H7 (cell line): ENCODE measurements around the gene VWA5B2. TPM values are rescaled to one million over a fixed set of nuclear protein-coding genes. Genes with fewer than 3 reads are reported as not detected.

Source experiments
- DNase-seq: peaks from one replicate; pipeline ENCODE4 v3.0.0; 2012
- H3K27me3 ChIP-seq: 2 replicates; pipeline ENCODE4 v1.6.0; 2011; ENCODE audit warnings: mild to moderate bottlenecking, low read length; ENCODE audit not compliant: control insufficient read depth, insufficient read depth
- H3K36me3 ChIP-seq: replicated peaks from 2 replicates; pipeline ENCODE4 v1.5.1; 2011; ENCODE audit warnings: low read length; ENCODE audit not compliant: control insufficient read depth, insufficient read depth
- H3K4me3 ChIP-seq: 2 replicates; pipeline ENCODE4 v1.5.1; 2011; ENCODE audit warnings: low read depth, mild to moderate bottlenecking, control low read depth, low read length, moderate library complexity; ENCODE audit not compliant: insufficient read depth
- total RNA-seq: library from RNA; depleted of rRNA; stranded (reverse); fragments of >200 nt; shearing (Covaris generic); gene quantifications from 2 replicates; pipeline ENCODE4 v1.2.3, GENCODE V29; 2014

The VWA5B2 gene
- total RNA-seq, 1 experiment from 2014 or later: not detected

DNA sequence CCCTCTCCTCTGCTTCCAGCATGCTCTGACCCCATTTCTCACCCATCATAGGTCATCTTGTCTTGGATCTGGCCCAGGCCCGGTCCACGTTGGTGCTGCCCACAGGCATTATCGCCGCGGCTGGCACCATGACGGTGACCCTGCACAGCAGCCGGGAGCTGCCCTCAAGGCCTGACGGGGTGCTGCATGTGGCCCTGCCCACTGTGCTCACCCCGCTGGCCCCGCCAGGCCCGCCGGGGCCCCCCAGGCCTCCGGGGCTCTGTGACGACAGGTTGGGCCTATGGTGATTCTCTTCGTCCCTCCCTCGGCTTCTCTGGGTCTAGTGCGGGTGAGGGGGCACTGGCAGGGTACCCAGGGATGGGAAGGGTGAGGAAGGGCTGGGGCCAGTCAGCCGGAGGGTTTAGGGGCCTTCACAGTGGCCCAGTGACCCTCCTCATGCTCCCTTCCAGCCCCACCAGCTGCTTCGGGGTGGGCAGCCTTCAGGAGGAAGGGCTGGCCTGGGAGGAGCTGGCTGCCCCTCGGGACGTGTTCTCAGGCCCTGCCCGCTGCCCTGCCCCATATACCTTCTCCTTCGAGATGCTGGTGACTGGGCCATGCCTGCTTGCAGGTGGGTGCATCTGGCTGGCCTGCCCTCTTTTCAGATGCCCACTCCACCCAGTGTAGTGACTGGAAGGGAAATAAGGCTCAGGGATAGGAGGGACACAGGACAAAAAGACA lies 3.9 kb downstream of the VWA5B2 start:
- Histone ChIP-seq H3K4me3 (no peak overlapping the region), H3K36me3 (no peaks in the 10 kb centered on the region), H3K27me3 (peaks cover 47% of the 10 kb centered on the region)
- DNase-seq: peak; percentile 44

DNA sequence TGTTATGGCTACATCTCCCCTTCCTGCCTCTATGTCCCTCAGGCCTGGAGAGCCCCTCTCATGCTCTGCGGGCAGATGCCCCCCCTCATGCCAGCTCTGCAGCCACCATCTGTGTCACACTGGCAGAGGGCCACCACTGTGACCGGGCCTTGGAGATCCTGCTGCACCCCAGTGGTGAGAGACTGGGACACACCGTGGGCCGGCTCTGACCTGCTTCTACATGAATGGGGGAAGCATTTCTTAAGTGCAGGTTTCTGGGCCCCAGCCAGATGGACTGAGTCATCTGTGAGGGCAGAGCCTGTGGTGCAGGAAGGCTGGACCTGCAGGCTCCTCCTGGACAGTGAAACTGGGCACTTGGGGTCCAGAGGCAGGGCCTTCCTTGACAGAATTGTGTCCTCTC lies 4.8 kb downstream of the VWA5B2 start:
- peak; percentile 56 for DNase-seq
- Histone ChIP-seq H3K36me3 (no peaks in the 10 kb centered on the region), H3K27me3 (peaks cover 38% of the 10 kb centered on the region), H3K4me3 (no peak overlapping the region)

DNA sequence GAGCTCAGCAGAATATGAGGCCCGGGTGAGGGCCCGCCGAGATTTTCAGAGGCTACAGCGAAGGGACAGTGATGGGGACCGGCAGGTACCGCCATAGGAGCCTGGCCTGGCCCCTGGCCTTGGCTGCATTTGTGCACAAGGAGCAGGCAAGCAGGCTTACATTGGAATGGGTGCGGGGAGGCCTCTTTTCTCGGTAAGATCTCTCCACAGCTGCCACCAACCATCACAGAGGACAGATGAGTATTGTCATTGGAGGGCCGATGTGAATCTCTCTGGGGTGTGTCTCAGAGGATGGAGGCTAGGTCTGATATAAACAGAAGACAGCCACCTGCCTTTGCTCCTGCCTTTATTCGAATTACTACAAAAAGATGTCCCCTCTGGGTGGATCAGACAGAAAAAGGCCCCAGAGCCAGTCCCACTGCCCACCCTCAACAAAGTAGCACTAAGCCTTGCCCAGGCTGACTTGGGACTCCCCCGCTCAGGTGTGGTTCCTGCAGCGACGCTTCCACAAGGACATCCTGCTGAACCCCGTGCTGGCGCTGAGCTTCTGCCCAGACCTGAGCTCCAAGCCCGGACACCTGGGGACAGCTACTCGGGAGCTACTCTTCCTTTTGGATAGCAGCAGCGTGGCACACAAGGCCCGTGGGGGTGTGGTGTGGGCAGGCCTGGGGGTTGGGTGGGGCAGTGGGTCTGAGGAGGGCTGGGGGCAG lies 5.4 kb downstream of the VWA5B2 start:
- H3K27me3 ChIP-seq: peaks cover 33% of the 10 kb centered on the region
- peak; percentile 40 for DNase-seq
- no peaks in the 10 kb centered on the region for H3K36me3 ChIP-seq
- H3K4me3 ChIP-seq: no peak overlapping the region

DNA sequence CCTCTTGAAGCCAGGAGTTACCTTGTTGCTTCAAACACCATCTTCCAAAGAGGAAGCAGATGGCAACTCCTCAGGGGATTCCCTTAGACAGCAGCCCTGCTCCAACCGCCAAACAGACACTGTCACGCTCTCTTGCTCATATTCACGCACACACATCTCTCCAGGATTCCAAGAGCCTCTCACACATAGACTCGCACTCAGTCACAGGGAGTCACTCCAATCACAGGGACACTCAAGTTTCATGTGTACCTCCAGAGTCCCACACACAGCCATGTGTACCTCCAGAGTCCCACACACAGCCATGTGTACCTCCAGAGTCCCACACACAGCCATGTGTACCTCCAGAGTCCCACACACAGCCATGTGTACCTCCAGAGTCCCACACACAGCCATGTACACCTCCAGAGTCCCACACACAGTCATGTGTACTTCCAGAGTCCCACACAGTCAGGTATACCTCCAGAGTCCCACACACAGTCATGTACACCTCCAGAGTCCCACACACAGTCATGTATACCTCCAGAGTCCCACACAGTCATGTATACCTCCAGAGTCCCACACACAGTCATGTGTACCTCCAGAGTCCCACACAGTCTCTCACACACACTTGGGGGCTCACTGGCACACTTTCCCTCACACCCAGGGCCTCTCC lies 6.1 kb downstream of the VWA5B2 start:
- Histone ChIP-seq H3K27me3 (peaks cover 26% of the 10 kb centered on the region), H3K36me3 (no peaks in the 10 kb centered on the region), H3K4me3 (no peak overlapping the region)
- no peak for DNase-seq

DNA sequence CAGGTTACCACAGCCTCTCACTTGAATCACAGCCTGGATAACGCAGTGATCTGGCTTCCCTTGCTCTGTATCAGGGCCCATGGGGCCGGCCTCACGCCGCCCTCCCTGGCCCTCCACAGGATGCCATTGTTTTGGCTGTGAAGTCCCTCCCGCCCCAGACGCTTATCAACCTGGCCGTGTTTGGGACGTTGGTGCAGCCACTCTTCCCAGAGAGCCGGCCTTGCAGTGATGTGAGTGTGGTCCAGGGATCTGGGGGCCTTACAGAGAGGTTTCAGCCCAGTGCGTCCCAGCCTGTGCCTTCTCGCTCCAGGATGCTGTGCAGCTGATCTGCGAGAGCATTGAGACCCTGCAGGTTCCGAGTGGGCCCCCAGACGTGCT lies 6.6 kb downstream of the VWA5B2 start:
- peak; percentile 67 for DNase-seq
- Histone ChIP-seq H3K36me3 (no peaks in the 10 kb centered on the region), H3K4me3 (no peak overlapping the region), H3K27me3 (peaks cover 21% of the 10 kb centered on the region)

DNA sequence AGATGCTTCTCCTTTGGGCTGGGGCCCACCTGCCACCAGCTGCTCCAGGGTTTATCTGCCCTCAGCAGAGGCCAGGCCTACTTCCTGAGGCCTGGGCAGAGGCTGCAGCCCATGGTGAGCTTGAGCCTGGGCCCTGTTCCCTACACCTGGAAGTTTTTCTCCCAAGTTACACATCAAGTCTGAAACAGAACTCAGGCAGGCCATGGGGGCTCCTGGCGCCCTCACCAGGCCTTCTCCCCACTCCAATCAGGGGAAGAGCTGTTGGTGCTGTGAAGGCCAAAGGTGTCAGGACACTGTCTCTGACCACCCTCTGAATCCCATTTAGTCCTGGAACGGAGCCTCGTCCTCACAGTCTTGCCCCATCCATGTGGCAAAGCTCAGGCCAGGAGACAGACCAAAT lies 7.3 kb downstream of the VWA5B2 start:
- no peak overlapping the region for H3K4me3 ChIP-seq
- no peaks in the 10 kb centered on the region for H3K36me3 ChIP-seq
- peak; percentile 51 for DNase-seq
- peaks cover 15% of the 10 kb centered on the region for H3K27me3 ChIP-seq

DNA sequence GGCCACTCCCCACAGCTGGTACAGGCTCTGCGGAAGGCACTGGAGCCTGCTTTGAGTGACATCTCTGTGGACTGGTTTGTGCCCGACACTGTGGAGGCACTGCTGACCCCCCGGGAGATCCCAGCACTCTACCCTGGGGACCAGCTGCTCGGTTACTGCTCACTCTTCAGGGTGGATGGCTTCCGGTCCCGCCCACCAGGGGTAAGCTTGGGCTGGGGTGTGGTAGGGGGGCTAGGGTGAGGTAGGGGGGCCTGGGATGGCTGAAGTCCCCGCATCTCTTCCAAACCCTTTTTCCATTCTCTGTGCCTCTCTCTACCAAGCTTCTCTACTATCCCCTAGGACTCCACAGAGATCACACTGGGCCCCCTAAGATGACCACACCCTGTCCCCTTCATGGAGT lies 7.8 kb downstream of the VWA5B2 start:
- Histone ChIP-seq H3K36me3 (no peaks in the 10 kb centered on the region), H3K4me3 (no peak overlapping the region), H3K27me3 (peaks cover 9% of the 10 kb centered on the region)
- DNase-seq: peak; percentile 52

DNA sequence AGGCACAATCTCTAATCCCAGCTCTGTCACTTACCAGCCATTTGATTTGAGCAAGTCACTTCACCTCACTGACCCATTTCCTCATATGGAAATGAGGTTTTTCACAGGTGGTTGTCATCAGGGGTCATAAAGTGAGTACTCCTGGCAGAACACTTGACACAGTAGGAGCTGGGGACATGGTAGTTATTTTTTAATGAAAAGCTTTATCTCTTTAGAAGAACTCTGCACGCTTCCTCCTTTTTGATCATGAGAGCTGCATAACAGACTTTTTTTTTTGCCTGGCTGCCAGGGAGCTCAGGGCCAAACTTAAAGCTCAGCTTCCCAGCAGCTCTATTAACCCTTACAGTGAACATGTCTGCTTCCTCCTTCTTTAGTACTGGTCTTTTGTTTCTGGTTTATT lies 8.4 kb downstream of the VWA5B2 start:
- Histone ChIP-seq H3K4me3 (no peak overlapping the region), H3K36me3 (peaks cover 3% of the 10 kb centered on the region; the same call in 1 of the 2 replicates), H3K27me3 (peaks cover 3% of the 10 kb centered on the region)
- DNase-seq: peak; percentile 21

DNA sequence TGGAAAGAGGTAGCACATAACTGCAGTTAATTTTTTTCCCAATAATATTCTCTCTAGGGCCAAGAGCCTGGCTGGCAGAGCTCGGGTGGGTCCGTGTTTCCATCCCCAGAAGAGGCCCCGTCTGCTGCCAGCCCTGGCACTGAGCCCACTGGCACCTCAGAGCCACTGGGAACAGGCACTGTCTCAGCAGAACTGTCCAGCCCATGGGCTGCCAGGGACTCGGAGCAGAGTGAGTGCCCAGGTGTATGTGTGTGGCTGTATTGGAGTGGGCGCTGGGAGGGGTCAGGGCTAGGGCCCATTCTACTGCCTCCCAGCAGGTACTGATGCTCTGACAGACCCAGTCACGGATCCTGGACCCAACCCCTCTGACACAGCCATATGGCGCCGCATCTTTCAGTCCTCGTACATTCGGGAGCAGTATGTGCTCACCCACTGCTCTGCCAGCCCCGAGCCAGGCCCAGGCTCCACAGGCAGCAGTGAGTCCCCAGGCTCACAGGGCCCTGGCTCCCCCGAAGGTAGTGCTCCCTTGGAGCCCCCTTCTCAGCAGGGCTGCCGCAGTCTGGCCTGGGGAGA lies 8.9 kb downstream of the VWA5B2 start:
- DNase-seq: peak; percentile 31
- H3K36me3 ChIP-seq: peaks cover 5% of the 10 kb centered on the region; the same call in 1 of the 2 replicates
- H3K27me3 ChIP-seq: no peaks in the 10 kb centered on the region; the same call in none of the 2 replicates
- no peak overlapping the region for H3K4me3 ChIP-seq

DNA sequence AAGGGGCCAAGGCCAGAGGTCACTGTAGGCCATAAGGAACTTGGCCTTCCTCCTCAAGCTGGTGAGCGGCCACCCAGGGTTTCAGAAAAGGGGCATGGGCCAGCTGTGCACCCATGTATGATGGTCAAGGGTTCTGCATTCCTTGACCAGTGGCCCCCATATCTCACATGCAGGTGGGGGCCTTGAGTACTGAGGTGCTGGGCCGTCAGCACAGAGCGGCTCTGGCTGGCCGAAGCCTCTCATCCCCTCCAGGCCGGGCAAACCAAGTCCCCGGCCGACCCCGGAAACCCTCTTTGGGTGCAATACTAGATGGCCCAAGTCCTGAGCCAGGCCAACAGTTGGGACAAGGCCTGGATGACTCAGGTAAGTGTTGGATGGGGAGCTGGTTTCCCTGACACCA lies 9.8 kb downstream of the VWA5B2 start:
- Histone ChIP-seq H3K4me3 (no peak overlapping the region), H3K36me3 (peaks cover 12% of the 10 kb centered on the region), H3K27me3 (no peaks in the 10 kb centered on the region; the same call in none of the 2 replicates)
- DNase-seq: peak; percentile 28

DNA sequence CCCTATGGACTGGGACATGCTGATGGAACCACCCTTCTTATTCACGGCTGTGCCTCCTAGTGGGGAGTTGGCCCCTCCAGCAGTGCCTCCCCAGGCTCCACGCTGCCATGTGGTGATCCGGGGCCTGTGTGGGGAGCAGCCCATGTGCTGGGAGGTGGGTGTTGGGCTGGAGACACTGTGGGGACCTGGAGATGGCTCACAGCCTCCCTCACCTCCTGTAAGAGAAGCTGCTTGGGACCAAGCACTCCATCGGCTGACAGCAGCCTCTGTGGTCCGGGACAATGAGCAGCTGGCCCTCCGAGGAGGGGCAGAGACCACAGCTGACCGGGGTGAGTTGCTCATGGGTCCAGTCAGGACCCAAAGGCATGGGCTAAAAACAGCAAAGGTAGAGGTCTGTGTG lies 10.3 kb downstream of the VWA5B2 start:
- peaks cover 16% of the 10 kb centered on the region for H3K36me3 ChIP-seq
- no peaks in the 10 kb centered on the region; the same call in none of the 2 replicates for H3K27me3 ChIP-seq
- no peak overlapping the region for H3K4me3 ChIP-seq
- no peak for DNase-seq

DNA sequence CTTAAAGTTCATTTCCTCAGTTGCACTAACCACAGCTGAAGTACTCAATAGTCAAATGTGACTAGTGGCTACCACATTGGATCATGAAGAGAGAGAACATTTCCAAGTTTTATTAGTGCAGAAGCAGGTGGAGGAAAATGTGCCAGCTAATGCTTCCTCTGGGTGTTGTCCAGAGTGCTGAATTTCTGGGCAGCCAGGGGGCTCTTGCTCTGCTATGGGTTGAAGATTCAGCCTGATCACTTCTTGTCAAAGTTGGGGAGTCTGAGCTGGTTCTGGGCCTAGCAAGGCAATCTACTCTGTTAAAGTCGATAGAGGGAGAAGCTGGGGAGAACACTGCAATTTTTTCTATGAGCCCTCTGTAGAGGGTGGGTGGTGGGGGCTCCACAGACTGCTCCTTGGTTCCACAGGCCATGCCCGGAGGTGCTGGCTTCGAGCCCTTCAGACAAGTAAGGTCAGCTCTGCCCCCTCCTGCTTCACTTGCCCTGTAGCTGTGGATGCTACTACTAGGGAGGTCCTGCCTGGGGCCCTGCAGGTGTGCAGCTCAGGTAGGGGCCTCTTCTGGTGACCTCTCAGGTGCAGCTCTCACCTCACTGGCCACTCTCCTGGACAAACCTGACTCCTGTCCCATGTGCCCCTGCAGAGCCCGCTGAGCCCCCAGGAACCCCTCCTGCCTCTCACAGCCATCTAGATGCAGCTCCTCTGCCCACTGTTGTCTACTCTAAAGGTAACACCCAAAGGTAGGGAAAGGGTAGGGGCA lies 11.2 kb downstream of the VWA5B2 start:
- no peak overlapping the region for H3K4me3 ChIP-seq
- H3K36me3 ChIP-seq: peaks cover 25% of the 10 kb centered on the region
- DNase-seq: peak; percentile 84
- no peaks in the 10 kb centered on the region; the same call in 1 of the 2 replicates for H3K27me3 ChIP-seq

DNA sequence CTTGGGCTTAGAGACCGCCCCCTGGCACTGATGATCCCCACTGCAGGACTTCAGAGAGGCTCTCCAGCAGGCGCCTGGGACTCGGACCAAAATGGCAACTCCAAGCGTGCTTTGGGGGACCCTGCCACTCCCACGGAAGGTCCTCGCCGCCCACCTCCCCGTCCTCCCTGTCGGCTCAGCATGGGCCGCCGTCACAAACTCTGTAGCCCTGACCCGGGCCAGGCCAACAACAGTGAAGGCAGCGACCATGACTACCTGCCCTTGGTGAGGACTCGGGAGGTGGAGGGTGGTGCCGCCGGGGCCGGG lies 11.7 kb downstream of the VWA5B2 start:
- Histone ChIP-seq H3K27me3 (no peaks in the 10 kb centered on the region; the same call in 1 of the 2 replicates), H3K4me3 (peak overlapping the region; percentile 23; the same call in 1 of the 2 replicates), H3K36me3 (peaks cover 25% of the 10 kb centered on the region)
- peak; percentile 78 for DNase-seq
